ENCODE measurements around the gene SMDT1. TPM values are rescaled to one million over a fixed set of nuclear protein-coding genes. Genes with fewer than 3 reads are reported as not detected.
"Not testable (repeated sequence)": the region's sequence is repeated elsewhere in the genome, so short reads cannot be mapped to it uniquely, and the experiment has no call there.

Gene SMDT1
- polyA plus RNA-seq, 1 donor from 2014 or later = 42.8 TPM

DNA sequence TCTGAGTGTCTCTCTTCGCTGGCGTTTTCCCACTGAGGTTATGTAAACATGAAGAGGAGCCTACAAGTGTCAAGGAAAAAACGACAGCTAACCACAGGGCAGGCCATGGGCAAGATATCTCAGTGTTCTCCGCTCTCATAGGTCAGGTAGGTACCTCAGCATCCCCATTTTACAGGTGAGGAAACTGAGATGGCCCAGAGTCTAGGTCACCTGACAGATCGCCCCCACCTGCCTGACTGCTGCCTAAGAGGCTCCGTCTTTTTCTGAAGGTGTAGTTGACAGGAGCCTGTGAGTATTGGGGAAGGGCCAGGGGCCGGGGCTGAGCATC, 11.9 kb downstream of the SMDT1 start:
- Histone ChIP-seq H3K79me2 (replicated peaks; ENCODE audit: insufficient read depth, low read length) (peaks cover 22% of the 10 kb centered on the region), H3K36me3 (ENCODE audit: insufficient read depth, low read length) (peaks cover 7% of the 10 kb centered on the region), H2AFZ (ENCODE audit: low read depth, low read length) (peak overlapping the region; percentile 41), H3K4me3 (ENCODE audit: low read length) (peak overlapping the region; percentile 91), H3K9me3 (ENCODE audit: low read length) (no peaks in the 10 kb centered on the region), H4K20me1 (ENCODE audit: insufficient read depth) (no peaks in the 10 kb centered on the region), H3K27ac (ENCODE audit: low read length) (peak overlapping the region; percentile 96), H3K9ac (ENCODE audit: low read length) (peak overlapping the region; percentile 72), H3K4me2 (ENCODE audit: low read length) (peak overlapping the region; percentile 56), H3K27me3 (ENCODE audit: insufficient read depth, low read depth, low read length) (no peaks in the 10 kb centered on the region), H3K9me2 (ENCODE audit: insufficient read depth, low read length) (no peaks in the 10 kb centered on the region), H3F3A (ENCODE audit: insufficient read depth, low read length, poor library complexity, severe bottlenecking) (no peaks in the 10 kb centered on the region)
- no peak for TF ChIP-seq POLR2AphosphoS5 (IDR thresholded peaks at IDR 0.05)
- no peak for TF ChIP-seq EP300 (conservative IDR thresholded peaks at IDR 0.05; ENCODE audit: poor library complexity, severe bottlenecking)
- TF ChIP-seq, protein P1, sequence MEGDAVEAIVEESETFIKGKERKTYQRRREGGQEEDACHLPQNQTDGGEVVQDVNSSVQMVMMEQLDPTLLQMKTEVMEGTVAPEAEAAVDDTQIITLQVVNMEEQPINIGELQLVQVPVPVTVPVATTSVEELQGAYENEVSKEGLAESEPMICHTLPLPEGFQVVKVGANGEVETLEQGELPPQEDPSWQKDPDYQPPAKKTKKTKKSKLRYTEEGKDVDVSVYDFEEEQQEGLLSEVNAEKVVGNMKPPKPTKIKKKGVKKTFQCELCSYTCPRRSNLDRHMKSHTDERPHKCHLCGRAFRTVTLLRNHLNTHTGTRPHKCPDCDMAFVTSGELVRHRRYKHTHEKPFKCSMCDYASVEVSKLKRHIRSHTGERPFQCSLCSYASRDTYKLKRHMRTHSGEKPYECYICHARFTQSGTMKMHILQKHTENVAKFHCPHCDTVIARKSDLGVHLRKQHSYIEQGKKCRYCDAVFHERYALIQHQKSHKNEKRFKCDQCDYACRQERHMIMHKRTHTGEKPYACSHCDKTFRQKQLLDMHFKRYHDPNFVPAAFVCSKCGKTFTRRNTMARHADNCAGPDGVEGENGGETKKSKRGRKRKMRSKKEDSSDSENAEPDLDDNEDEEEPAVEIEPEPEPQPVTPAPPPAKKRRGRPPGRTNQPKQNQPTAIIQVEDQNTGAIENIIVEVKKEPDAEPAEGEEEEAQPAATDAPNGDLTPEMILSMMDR (IDR thresholded peaks at IDR 0.05; ENCODE audit: poor library complexity, severe bottlenecking) = no peak
- TF ChIP-seq EZH2 (IDR thresholded peaks at IDR 0.05; ENCODE audit: borderline replicate concordance, insufficient read depth, low read length, poor library complexity, severe bottlenecking) = no peak
- no peak for TF ChIP-seq TAF1 (IDR thresholded peaks at IDR 0.05; ENCODE audit: low read depth)
- TF ChIP-seq, protein P2, sequence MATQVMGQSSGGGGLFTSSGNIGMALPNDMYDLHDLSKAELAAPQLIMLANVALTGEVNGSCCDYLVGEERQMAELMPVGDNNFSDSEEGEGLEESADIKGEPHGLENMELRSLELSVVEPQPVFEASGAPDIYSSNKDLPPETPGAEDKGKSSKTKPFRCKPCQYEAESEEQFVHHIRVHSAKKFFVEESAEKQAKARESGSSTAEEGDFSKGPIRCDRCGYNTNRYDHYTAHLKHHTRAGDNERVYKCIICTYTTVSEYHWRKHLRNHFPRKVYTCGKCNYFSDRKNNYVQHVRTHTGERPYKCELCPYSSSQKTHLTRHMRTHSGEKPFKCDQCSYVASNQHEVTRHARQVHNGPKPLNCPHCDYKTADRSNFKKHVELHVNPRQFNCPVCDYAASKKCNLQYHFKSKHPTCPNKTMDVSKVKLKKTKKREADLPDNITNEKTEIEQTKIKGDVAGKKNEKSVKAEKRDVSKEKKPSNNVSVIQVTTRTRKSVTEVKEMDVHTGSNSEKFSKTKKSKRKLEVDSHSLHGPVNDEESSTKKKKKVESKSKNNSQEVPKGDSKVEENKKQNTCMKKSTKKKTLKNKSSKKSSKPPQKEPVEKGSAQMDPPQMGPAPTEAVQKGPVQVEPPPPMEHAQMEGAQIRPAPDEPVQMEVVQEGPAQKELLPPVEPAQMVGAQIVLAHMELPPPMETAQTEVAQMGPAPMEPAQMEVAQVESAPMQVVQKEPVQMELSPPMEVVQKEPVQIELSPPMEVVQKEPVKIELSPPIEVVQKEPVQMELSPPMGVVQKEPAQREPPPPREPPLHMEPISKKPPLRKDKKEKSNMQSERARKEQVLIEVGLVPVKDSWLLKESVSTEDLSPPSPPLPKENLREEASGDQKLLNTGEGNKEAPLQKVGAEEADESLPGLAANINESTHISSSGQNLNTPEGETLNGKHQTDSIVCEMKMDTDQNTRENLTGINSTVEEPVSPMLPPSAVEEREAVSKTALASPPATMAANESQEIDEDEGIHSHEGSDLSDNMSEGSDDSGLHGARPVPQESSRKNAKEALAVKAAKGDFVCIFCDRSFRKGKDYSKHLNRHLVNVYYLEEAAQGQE (IDR thresholded peaks at IDR 0.05; ENCODE audit: borderline replicate concordance) = no peak
- no peak for TF ChIP-seq MXI1 (conservative IDR thresholded peaks at IDR 0.05; ENCODE audit: poor library complexity, severe bottlenecking)
- TF ChIP-seq SMC3 (conservative IDR thresholded peaks at IDR 0.05; ENCODE audit: poor library complexity) = no peak
- TF ChIP-seq RAD21 (conservative IDR thresholded peaks at IDR 0.05) = no peak

DNA sequence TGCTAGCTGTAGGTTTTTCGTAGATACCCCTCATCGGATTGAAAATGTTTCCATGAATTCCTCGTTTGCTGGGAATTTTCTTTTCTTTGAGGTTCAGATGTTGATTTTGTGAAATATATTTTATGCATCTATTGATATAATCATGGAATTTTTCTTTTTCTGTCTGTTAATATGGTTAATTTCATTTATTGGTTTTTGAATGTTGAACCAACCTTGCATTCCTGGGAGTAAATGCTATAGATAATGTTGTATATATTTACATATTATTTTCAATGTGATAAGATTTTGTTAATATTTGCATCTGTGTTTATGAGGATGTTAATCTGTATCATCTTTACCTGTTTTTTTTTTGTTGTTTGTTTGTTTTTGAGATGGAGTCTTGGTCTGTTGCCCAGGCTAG, 21.7 kb downstream of the SMDT1 start:
- Histone ChIP-seq H3K4me3 (ENCODE audit: low read length) (no peak overlapping the region), H3K4me2 (ENCODE audit: low read length) (no peak overlapping the region), H3F3A (ENCODE audit: insufficient read depth, low read length, poor library complexity, severe bottlenecking) (no peaks in the 10 kb centered on the region), H3K27ac (ENCODE audit: low read length) (no peak overlapping the region), H3K79me2 (replicated peaks; ENCODE audit: insufficient read depth, low read length) (no peaks in the 10 kb centered on the region), H3K9ac (ENCODE audit: low read length) (no peak overlapping the region), H3K9me3 (ENCODE audit: low read length) (no peaks in the 10 kb centered on the region), H3K9me2 (ENCODE audit: insufficient read depth, low read length) (no peaks in the 10 kb centered on the region), H2AFZ (ENCODE audit: low read depth, low read length) (no peak overlapping the region), H3K36me3 (ENCODE audit: insufficient read depth, low read length) (no peaks in the 10 kb centered on the region), H4K20me1 (ENCODE audit: insufficient read depth) (no peaks in the 10 kb centered on the region), H3K27me3 (ENCODE audit: insufficient read depth, low read depth, low read length) (no peaks in the 10 kb centered on the region)
- TF ChIP-seq, protein P2 (IDR thresholded peaks at IDR 0.05; ENCODE audit: borderline replicate concordance) = no peak
- TF ChIP-seq, protein P1 (IDR thresholded peaks at IDR 0.05; ENCODE audit: poor library complexity, severe bottlenecking) = no peak
- TF ChIP-seq EP300 (conservative IDR thresholded peaks at IDR 0.05; ENCODE audit: poor library complexity, severe bottlenecking) (no peak), SMC3 (conservative IDR thresholded peaks at IDR 0.05; ENCODE audit: poor library complexity) (no peak), EZH2 (IDR thresholded peaks at IDR 0.05; ENCODE audit: borderline replicate concordance, insufficient read depth, low read length, poor library complexity, severe bottlenecking) (no peak), RAD21 (conservative IDR thresholded peaks at IDR 0.05) (no peak), TAF1 (IDR thresholded peaks at IDR 0.05; ENCODE audit: low read depth) (no peak), POLR2AphosphoS5 (IDR thresholded peaks at IDR 0.05) (no peak), MXI1 (conservative IDR thresholded peaks at IDR 0.05; ENCODE audit: poor library complexity, severe bottlenecking) (no peak)

DNA sequence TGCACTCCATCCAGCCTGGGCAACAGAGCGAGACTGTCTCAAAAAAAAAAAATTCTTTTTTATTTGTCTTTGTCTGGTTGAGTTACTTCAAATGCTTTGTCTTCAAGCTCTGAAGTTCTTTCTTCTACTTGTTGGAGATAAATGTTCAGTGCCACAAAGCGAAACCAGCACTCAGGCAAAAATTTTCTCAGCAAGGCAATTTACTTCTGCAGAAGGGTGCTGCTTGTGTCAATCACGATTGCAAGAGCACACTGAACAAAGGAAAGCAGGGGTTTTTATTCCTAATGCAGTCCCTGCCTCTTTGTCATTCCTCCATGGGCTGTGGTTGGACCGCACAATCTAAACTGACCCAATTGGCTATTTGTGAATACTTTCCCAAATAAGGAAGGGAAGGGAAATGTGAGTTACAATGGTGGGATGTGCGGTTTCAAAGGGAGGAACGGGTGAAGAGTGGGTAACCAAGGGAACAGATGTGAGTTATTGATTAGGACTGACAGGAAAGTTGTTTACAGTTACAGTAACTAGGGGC, 24.9 kb downstream of the SMDT1 start:
- not testable (repeated sequence) for H3K4me3 ChIP-seq (ENCODE audit: low read length); H2AFZ ChIP-seq (ENCODE audit: low read depth, low read length); H3K9me3 ChIP-seq (ENCODE audit: low read length); H3K27ac ChIP-seq (ENCODE audit: low read length); H4K20me1 ChIP-seq (ENCODE audit: insufficient read depth); H3F3A ChIP-seq (ENCODE audit: insufficient read depth, low read length, poor library complexity, severe bottlenecking); H3K79me2 ChIP-seq (replicated peaks; ENCODE audit: insufficient read depth, low read length); H3K27me3 ChIP-seq (ENCODE audit: insufficient read depth, low read depth, low read length); H3K36me3 ChIP-seq (ENCODE audit: insufficient read depth, low read length); H3K4me2 ChIP-seq (ENCODE audit: low read length); H3K9me2 ChIP-seq (ENCODE audit: insufficient read depth, low read length); H3K9ac ChIP-seq (ENCODE audit: low read length)
